SK-MEL-5 (cell line): ENCODE measurements around the gene KCTD1. TPM values are rescaled to one million over a fixed set of nuclear protein-coding genes. Genes with fewer than 3 reads are reported as not detected.

Experiments
- DNase-seq: peaks from one replicate; pipeline ENCODE4 v3.0.0-alpha.2; 2016; ENCODE audit warnings: low read depth, low spot score
- in situ Hi-C: cut with HindIII; loops from 2 replicates; pipeline ENCODE4 v1.10.0; 2016; ENCODE audit warnings: low sequenced_read_pairs, high pct_unique_total_duplicates, low pct_unique_long_range_greater_than_20kb
- total RNA-seq: library from RNA; depleted of rRNA; stranded (reverse); fragments of >200 nt; shearing (Covaris generic); gene quantifications from 2 replicates; pipeline ENCODE4 v1.2.3, GENCODE V29; 2014

KCTD1 gene
- total RNA-seq, 1 experiment from 2014 or later, result 11.9 TPM

DNA sequence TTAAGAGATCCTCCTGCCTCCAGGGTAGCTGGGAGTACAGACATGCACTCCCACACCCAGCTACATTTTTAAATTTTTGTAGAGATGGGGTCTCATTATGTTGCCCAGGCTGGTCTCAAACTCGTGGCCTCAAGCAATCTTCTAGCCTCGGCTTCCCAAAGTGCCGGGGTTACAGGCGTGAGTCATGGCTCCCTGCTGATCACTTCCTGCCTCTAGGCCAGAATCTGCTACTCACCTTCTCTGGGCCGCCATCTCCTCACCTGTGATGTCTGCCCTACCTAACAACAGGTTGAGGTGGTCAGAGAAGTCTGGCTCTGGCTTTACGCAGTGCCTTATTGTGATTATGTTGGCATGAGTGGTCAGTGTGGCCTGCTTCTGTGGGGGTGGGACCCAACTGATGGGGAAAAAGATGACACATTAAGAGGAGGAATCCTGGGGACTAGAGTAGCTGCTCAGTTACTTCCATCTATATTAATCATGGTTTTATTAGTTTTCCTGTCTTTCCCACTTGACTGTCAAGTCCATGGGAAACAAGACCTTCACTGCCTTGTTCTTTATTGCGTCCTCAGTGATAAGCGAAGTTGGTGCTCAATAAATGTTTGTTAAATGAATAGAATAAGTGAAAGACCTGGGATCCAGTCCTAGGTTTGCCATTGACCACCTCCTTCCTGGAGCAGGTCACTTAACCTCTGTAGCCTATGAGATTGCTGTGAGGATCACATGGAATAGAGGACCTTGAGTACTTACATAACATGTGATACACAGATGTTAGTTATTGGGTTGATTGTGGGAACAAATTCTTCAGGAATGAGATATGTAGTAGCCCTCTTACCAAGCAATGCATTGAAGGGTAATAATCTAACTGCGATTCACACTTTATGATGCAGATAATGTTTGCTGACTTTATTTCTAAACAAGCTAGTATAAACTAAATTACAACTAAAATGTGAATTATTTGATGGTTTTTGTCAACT lies 15.7 kb downstream of the KCTD1 start:
- no peak for DNase-seq
- in situ Hi-C loops, result no loop called here

DNA sequence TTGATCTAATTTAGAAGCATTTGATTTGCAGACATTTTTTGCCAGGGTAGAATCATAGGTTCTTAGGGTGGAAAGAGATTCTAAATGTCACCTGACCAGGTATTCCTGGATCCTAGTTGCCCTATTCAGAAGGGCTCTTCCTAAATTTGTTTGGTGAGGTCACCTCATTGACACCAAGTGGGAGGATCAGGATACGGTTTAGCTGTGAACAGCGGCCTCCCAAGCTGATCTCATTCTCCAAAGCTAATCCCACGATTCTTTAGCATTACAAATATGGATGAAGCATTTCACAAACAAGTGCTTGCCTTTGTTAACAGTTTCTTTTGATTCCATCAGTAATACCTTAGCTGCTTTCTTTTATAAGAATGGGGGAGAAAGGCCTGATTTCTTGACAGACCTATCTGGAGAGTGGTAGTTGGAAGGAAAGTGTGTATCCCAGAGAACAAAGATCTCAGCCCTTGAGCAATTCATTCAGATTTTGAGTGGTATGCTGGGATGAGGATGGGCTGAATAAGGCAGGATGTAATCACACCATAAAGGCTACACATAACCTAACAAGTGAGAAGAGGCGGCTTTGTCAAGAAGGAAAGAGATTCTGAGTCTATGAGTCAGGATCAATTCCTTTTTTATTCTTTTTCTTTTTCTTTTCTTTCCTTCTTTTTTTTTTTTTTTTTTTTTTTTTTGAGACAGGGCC lies 16.6 kb downstream of the KCTD1 start:
- in situ Hi-C loops, result no loop called here
- DNase-seq, result no peak

DNA sequence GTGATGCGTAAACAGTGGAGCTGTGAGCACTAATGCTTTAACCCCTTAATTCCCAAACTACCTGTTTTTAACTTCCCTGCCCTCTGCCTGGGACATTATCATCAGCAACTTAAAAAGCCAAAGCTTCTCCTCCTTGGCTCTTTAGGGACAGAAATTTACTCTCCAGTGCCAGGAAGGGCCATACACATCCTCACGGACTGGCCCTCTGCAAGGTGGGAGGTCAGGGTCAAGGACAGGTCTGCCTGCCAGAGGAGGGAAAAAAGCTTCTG lies 21.5 kb downstream of the KCTD1 start:
- in situ Hi-C loops, result no loop called here
- no peak for DNase-seq

DNA sequence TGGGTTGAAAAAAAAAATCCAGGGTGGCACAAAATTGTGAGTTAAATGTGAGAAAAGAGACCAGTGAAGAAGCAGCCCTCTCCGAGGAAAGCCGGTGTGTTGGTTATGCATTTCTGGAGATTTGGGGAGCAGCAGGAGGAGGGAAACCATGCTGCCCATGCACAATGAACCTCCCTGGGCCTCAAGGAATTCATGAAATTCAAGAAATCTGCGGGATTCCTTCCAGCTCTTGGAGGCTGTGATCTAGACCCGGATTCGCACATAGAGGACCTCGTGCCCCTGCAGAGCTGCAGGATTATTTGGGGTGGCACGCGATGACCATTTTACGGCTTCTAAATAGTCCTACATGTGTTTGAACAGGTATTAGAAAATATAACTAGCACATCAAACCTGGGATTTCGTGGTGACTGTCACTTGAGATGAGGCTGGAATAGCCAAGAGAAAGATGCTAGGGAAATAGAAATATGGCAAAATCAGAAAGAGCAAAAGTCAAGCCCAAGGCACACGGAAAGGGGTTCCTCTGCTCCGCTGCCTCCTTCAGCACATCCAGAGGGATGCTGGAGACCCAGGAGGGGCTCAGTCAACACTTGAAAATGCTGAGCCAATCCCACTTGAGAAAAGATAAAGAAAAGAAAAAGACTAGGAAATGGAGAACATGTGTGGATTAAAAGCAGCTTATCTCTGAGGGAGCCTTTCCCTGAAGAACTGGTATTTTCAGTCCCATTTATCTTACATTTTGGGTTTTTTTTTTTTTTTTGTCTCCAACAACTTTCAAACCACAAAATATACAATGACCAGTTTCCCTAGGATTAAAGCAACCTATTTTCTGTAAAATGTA lies 22.0 kb downstream of the KCTD1 start:
- DNase-seq, result no peak
- in situ Hi-C loops, result no loop called here

DNA sequence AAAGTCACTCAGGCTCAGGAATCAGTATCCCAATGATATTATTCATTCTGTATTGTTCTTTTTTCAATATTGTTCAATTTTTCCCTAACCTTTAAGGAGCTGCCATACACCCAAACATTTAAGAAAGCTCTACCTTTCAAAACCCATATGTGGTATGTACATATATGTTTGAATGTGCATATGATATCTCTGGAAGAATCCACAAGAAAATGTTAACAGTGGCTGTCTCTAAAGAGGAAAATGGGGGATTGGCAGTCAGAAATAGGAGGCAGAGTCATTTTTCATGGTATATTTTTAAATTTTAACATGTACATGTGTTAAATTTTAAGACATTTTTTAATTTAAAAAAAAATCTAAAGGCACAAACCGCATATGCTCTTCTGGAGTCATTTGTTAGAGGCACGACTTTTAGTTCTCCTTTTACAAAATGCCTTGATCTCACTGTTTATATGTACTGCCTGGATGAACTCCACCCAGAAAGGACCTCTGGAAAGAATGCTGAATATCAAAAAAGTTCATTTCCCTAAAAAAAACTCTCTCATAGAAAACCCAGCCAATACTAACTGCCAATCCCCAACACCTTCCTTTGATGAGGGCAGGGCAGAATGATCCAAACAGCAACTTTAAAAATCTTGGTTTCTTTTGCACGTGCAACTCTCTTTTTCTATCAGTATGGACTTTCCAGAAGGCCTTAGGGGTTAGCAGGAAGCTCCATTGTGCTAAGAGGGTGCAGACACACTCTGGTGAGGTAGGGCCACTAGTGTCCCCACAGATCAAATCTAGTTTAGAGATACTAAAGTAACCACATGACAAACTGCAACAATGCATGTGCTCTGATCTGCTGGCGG lies 23.6 kb downstream of the KCTD1 start:
- in situ Hi-C loops, result no loop called here
- DNase-seq, result no peak

DNA sequence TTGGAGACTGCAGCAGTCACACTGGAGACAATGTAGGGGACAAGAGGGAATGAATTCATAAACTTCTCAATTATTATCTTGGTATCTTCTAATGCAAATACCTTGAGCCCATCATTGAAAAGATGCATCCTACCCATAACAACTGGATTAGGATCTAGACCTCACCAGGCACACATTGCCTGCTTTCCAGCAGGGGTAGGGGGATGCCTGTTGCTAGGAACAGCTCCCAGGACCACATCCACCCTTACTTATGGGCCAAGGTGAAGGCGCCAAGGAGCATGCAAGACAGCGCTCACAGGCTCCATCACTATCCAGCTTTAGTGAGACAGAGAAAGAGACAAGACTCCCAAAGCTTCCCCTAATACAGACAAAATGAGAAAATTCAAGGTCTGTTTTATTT lies 24.4 kb downstream of the KCTD1 start:
- no peak for DNase-seq
- in situ Hi-C loops, result no loop called here

DNA sequence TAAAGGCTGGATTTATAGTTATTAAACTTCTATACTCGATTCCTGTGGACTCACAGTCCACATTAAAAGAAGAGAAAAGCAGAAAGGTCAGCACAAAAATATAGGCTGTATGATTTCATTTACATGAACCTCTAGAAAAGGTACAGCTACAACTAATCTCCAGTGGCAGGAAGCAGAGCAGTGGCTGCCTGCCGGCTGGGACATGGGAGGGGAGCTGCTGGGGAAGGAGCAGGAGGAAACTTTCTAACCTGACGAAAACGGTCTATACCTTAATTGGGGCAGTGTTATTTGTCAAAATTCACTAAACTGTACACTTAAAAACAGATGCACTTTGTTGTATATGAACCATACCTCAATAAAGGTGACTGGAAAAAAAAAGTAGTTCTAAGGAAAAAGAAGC lies 26.7 kb downstream of the KCTD1 start:
- DNase-seq, result no peak
- in situ Hi-C loops, result no loop called here

DNA sequence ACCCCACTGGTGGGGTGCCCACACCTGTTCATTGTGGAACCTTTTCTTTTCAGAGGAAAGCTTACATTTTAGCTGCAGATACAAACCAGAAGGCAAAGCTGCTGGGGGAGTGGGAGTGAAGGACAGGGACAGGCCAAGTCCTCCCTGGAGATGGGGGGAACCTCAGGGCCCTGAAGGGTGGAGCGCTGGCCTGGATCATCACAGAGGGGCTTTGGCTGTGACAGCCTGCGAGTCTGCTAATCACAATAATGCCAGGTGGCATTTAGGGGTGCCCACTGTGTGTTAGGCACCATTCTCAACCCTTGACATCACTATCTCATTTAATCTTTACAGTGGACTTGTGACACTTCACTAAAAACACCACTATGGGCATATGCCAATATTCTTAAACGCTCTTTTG lies 27.4 kb downstream of the KCTD1 start:
- DNase-seq, result no peak
- in situ Hi-C loops, result no loop called here

DNA sequence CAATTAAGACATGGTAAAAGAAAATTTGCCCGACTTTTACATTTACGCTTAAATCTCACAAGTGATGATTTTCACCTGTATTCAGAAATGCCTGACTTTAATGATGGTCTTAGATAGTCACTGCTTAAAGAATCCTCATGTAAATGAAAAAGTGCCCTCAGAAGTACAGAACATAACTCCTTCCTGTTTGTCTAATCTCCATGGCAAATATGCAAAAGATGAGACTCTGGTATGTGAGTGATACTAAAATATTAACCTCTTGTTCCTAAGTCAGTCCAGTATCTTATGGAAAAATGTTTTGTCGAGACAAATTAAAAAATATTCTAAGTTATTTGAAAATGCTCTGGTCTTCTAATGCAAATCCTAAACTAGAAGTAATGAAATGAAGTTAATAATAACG lies 29.2 kb downstream of the KCTD1 start:
- DNase-seq, result no peak
- in situ Hi-C loops, result no loop called here

DNA sequence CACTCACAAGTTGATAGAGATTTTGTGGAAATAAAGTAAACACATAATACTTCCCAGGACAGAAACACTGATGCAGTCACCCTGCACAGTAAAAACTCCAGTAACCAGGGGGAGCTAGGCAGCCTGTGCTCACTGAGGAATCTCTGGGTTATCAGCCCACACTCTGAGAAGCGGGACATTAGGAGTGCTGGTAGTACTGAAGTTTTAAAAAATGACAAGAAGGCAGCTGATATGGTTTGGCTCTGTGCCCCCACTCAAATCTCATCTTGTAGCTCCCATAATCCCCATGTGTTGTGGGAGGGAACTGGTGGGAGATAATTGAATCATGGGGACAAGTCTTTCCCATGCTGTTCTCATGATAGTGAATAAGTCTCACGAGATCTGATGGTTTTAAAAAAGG lies 31.4 kb downstream of the KCTD1 start:
- in situ Hi-C loops, result no loop called here
- DNase-seq, result no peak

DNA sequence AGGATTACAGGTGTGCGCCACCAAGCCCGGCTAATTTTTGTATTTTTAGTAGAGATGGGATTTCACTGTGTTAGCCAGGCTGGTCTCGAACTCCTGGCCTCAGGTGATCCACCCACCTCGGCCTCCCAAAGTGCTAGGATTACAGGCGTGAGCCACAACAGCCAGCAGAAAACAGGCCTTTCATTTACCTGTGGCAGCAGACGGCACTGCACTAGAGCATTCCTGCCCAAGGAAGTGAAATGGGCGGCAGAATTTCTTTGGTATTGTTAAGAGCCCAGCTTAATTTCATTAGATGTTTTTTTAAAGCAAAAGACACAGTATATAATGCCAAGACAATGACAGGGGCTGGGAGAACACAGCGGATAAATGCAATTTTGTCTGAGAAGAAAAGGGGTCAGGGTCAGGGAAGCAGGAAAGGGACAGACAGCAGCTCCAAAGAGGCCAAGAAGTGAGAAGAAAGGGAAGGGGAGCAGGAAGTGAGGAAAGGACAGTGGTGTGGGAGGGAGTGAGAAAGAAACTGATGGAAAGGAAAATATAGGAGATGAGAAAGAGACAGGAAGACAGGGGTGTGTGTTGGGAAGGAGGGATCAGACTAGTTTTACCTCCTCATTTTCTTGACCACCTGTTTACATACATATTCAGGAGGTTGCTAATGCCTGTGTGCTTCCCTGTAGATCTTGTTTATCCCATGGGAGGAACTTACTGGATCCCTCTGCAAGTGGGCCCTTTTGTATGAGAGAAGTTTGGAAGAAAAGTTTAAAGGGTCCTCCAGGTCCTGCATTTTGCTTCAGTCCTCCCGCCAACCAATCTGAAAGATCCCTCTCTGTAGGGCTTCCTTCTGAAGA lies 32.5 kb downstream of the KCTD1 start:
- DNase-seq, result no peak
- in situ Hi-C loops, result no loop called here

DNA sequence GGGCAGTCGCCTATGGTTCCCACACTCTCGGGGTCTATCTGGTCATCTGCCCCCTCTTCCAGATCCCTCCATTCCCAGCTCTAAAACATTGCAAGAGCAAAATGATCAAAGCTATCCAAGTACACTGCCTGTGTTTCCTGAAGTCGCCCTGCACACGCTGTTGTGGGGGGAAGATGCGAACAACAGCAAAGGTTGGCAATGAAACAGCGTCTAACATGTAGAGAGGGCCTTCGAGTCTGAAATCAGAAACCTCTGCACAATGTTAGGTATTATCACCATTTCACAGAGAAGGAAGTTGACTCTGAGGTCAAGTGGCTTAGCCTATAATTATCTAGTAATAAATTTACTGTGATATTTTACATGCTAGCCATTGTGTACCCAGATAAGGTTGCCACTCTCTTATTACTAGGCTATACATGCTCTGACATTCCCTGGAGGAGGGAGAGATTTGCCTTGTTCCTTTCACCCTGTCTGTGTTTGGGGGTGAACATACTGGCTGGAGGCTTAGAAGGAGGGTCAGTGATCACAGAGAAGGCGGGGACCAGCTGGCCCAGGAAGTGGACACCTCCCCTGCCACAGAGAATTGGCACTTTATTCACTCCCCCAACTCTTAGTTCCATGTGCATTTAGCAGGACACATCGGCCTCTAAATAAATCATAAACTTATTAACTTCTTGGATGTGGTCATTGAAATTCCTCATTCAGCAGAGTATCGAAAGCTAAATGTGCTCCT lies 36.8 kb downstream of the KCTD1 start:
- in situ Hi-C loops, result no loop called here
- DNase-seq, result no peak

DNA sequence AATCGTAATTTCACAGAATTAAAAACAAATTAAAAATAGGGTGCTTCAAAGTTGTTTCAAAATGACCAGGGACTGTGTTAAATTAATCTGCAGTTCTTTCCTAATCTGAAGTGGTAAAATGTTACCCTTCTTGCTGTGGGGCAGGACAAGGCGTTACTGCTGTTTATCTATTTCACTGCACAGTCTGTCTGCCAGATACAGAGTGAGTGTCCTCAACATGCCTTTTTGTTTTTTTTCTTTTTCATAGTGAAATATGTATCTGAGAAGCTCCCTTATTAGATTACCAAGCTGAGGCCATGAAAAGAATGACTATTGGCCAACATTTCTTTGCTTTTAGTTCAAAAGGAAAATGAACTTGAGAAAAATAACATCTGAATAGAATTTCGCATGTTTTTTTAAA lies 38.0 kb downstream of the KCTD1 start:
- in situ Hi-C loops, result no loop called here
- no peak for DNase-seq

DNA sequence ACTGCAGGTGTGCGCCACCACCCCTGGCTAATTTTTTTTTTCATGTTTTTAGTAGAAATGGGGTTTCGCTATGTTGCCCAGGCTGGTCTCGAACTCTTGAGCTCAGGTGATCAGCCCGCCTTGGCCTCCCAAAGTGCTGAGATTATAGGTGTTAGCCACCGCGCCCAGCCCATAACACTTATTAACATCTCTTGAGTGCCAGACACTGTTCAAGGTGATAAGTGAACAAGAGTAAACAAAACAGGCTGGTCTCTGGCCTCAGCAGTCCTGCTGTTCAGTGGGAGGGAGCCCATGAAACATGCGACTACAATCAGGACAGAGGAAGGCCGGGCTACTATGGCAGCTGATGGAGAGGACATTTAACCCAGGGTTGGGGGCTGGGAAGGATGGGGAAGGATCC lies 42.3 kb downstream of the KCTD1 start:
- in situ Hi-C loops, result no loop called here
- no peak for DNase-seq

DNA sequence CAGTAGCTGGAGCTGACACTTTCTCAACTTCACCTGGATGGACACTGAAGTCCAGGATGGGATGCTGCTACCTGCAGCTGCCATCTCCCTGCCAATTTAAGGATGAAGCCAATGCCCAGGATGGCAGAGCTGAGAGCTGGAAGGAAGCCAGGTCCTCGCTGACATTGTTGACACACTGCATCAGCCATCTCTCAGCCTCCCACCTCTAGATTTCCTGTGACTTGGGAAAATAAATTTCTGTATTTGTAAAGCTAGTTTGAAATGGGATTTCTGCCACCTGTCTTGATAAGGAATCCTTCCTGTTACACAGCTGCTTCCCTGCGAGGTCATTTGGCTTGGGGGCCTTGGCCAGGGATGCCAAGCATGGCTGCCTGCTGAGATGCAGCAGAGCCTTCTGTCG lies 43.5 kb downstream of the KCTD1 start:
- no peak for DNase-seq
- in situ Hi-C loops, result no loop called here

DNA sequence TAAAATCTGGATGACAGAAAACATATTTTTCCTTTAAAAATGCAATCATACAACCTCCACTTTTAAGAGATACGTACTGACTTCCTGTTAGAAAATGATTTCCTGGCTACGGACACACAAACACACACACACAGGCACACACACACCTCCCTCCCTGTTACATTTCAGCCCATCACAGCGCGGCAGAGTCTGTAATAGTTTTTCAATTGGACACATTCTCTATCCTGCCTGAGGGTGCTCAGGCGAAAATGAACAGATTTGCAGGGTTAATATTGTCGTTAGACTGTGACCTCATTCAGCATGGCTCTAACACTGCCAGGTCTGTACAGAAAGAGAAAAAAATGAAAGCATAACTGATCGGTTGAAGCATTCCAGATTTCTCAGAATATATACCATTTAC lies 45.0 kb downstream of the KCTD1 start:
- DNase-seq, result no peak
- in situ Hi-C loops, result no loop called here
